Smooth muscle cell (in vitro differentiated cells): ENCODE measurements around the gene BMX. TPM values are rescaled to one million over a fixed set of nuclear protein-coding genes. Genes with fewer than 3 reads are reported as not detected.

Experiments
- DNase-seq: peaks from one replicate; lab custom pipeline; 2025; ENCODE audit not compliant: unreplicated experiment; lab: John Stamatoyannopoulos, UW
- H2AFZ ChIP-seq: fragments of 200-600 bp; sonication (generic); 2 replicates; pipeline ENCODE4 v1.6.0; 2016; ENCODE audit warnings: antibody characterized with exemption, low read depth, mild to moderate bottlenecking
- H3F3A ChIP-seq: fragments of 200-600 bp; sonication (generic); 2 replicates; pipeline ENCODE4 v1.6.0; 2017; ENCODE audit warnings: antibody characterized with exemption, low read depth
- H3K27ac ChIP-seq: fragments of 200-600 bp; sonication (generic); 2 replicates; pipeline ENCODE4 v1.5.1; 2016; ENCODE audit warnings: low read depth, mild to moderate bottlenecking
- H3K27me3 ChIP-seq: fragments of 200-600 bp; sonication (generic); 2 replicates; pipeline ENCODE4 v1.6.1; 2016; ENCODE audit warnings: low read depth, mild to moderate bottlenecking
- H3K36me3 ChIP-seq: fragments of 200-600 bp; sonication (generic); 2 replicates; pipeline ENCODE4 v1.5.1; 2016; ENCODE audit warnings: low read depth
- H3K4me1 ChIP-seq: fragments of 200-600 bp; sonication (generic); 2 replicates; pipeline ENCODE4 v1.5.1; 2016; ENCODE audit warnings: low read depth
- H3K4me2 ChIP-seq: fragments of 200-600 bp; sonication (generic); 2 replicates; pipeline ENCODE4 v1.6.0; 2016; ENCODE audit warnings: mild to moderate bottlenecking
- H3K4me3 ChIP-seq: fragments of 200-600 bp; sonication (generic); 2 replicates; pipeline ENCODE4 v1.5.1; 2016; ENCODE audit warnings: mild to moderate bottlenecking
- H3K79me2 ChIP-seq: fragments of 200-600 bp; sonication (generic); 2 replicates; pipeline ENCODE4 v1.6.0; 2016; ENCODE audit warnings: low read depth, mild to moderate bottlenecking
- H3K9ac ChIP-seq: fragments of 200-600 bp; sonication (generic); 2 replicates; pipeline ENCODE4 v1.6.0; 2016; ENCODE audit warnings: low read depth
- H3K9me3 ChIP-seq: fragments of 200-600 bp; sonication (generic); replicated peaks from 2 replicates; pipeline ENCODE4 v1.5.1; 2016; ENCODE audit warnings: low read depth
- H4K20me1 ChIP-seq: fragments of 200-600 bp; sonication (generic); 2 replicates; pipeline ENCODE4 v1.6.0; 2016; ENCODE audit warnings: low read depth
- WGBS: methylation state at CpG from one replicate; pipeline ENCODE4 v1.1.7; 2016; ENCODE audit warnings: low lambda C conversion rate; 5-methylcytosine and 5-hydroxymethylcytosine counted together
- polyA plus RNA-seq: library from polyadenylated mRNA; unstranded; fragments of >200 nt; fragmentation: Nextera tagmentation; extraction: Ambion mirVana; gene quantifications from 2 replicates; pipeline ENCODE4 v1.2.1, GENCODE V29; 2016
- total RNA-seq: library from RNA; depleted of rRNA; stranded (reverse); fragments of >200 nt; gene quantifications from 2 replicates; pipeline ENCODE4 v1.2.3, GENCODE V29; 2014
- TF ChIP-seq, protein P1 (sequence below): fragments of 200-600 bp; sonication (generic); IDR thresholded peaks from 2 replicates; pipeline ENCODE4 v1.5.1; 2017; ENCODE audit warnings: borderline replicate concordance, mild to moderate bottlenecking, antibody characterized with exemption; ENCODE audit not compliant: insufficient read depth, poor library complexity, severe bottlenecking

Gene BMX
- total and polyA plus RNA-seq, 2 experiments from 2014 or later, result not detected

- no peak overlapping the region for H3K9ac ChIP-seq
- DNase-seq, result no peak
- WGBS, result 95% methylated on average over 5 of the region's 5 CpGs
- TF ChIP-seq, protein P1, sequence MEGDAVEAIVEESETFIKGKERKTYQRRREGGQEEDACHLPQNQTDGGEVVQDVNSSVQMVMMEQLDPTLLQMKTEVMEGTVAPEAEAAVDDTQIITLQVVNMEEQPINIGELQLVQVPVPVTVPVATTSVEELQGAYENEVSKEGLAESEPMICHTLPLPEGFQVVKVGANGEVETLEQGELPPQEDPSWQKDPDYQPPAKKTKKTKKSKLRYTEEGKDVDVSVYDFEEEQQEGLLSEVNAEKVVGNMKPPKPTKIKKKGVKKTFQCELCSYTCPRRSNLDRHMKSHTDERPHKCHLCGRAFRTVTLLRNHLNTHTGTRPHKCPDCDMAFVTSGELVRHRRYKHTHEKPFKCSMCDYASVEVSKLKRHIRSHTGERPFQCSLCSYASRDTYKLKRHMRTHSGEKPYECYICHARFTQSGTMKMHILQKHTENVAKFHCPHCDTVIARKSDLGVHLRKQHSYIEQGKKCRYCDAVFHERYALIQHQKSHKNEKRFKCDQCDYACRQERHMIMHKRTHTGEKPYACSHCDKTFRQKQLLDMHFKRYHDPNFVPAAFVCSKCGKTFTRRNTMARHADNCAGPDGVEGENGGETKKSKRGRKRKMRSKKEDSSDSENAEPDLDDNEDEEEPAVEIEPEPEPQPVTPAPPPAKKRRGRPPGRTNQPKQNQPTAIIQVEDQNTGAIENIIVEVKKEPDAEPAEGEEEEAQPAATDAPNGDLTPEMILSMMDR, result no peak
- H3K27me3 ChIP-seq, result no peaks in the 10 kb centered on the region
- H2AFZ ChIP-seq, result no peak overlapping the region
- no peak overlapping the region for H3K27ac ChIP-seq
- no peaks in the 10 kb centered on the region for H4K20me1 ChIP-seq
- H3K4me2 ChIP-seq, result no peak overlapping the region
- H3K9me3 ChIP-seq, result no peaks in the 10 kb centered on the region
- no peaks in the 10 kb centered on the region for H3K79me2 ChIP-seq
- H3F3A ChIP-seq, result no peaks in the 10 kb centered on the region
- no peak overlapping the region for H3K4me3 ChIP-seq
- no peaks in the 10 kb centered on the region for H3K4me1 ChIP-seq
- H3K36me3 ChIP-seq, result no peaks in the 10 kb centered on the region
Measured at GRCh38 chrX:15507005-15507404, 6.4 kb downstream of the BMX start.

DNA sequence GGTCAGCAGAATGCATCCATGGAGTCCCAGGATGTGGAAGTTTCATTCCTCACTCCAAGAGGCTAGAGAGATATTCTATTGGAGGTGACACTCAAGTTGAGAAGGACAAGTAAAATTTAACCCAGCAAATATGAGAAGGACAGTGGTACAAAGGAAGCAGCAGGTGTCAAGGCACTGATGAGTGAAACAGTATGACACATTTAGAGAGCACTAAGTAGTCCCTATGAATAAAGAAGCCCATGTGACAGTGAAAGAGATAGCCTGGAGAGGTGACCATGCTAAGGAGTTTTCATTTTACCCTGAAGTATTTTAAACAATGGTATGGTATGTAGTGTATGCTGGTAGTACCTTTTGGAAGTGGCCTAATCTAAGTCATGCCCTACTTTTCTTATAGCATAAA, 9.2 kb downstream of the BMX start:
- Histone ChIP-seq H3K79me2 (no peaks in the 10 kb centered on the region), H3K36me3 (no peaks in the 10 kb centered on the region), H3K4me3 (no peak overlapping the region), H3K9ac (no peak overlapping the region), H2AFZ (no peak overlapping the region), H3K4me2 (no peak overlapping the region), H4K20me1 (no peaks in the 10 kb centered on the region), H3K27ac (no peak overlapping the region), H3K9me3 (no peaks in the 10 kb centered on the region), H3K4me1 (no peaks in the 10 kb centered on the region), H3F3A (no peaks in the 10 kb centered on the region), H3K27me3 (no peaks in the 10 kb centered on the region)
- no peak for DNase-seq
- TF ChIP-seq, protein P1, result no peak

DNA sequence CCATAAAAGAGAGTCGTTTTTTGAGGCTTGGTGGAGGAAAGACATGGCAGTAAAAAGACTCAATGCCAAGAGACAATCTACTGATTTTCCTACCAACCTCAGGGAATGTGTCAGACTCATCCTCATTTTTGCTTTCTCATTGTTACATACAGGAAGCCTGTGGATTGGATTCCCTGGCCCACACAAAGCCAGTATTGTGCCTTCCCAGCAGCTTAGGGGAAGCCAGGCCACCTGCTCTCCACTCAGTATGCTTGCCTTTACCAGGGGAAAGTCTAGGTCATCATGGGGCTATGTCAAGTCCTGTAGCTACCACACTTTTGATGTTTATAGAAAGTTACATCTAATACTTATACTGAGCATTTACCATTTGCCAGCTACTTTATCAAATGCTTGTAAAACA, 11.0 kb downstream of the BMX start:
- Histone ChIP-seq H3K9me3 (no peaks in the 10 kb centered on the region), H3K79me2 (no peaks in the 10 kb centered on the region), H2AFZ (no peak overlapping the region), H3K9ac (no peak overlapping the region), H3K36me3 (no peaks in the 10 kb centered on the region), H3F3A (no peaks in the 10 kb centered on the region), H3K4me1 (no peaks in the 10 kb centered on the region), H3K4me3 (no peak overlapping the region), H3K4me2 (no peak overlapping the region), H4K20me1 (no peaks in the 10 kb centered on the region), H3K27ac (no peak overlapping the region), H3K27me3 (no peaks in the 10 kb centered on the region)
- DNase-seq, result no peak
- TF ChIP-seq, protein P1, result no peak
- 63% methylated on average over 1 of the region's 1 CpG for whole genome bisulfite sequencing

DNA sequence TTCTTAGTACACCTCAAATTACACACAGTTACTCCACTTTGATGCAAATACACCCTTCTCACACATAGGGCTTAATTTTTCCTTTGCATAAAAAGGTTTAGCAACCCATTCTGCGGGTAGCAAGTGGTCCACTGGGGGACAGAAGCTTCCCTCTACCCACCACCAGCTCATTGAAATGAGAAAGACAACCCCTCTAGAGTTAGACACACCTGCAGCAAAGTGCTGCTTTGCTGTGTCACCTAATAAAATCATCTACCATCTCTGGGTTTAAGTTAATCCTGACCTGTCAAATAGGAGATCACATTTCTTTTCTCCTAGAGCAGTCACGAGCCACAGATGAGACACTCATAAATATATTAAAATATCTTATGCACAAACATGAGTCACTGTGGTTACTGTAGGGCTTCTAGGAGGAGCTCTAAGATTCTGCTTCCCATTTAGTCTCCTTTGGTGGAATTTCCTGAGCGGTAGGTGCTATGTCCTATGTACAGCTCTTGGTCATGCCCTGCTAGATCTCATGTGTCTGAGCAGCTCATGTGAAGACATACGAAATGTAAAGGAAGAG, 11.9 kb downstream of the BMX start:
- Histone ChIP-seq H3K36me3 (no peaks in the 10 kb centered on the region), H3K9ac (no peak overlapping the region), H3K27ac (no peak overlapping the region), H3K4me2 (no peak overlapping the region), H2AFZ (no peak overlapping the region), H4K20me1 (no peaks in the 10 kb centered on the region), H3K79me2 (no peaks in the 10 kb centered on the region), H3K4me1 (no peaks in the 10 kb centered on the region), H3K9me3 (no peaks in the 10 kb centered on the region), H3K4me3 (no peak overlapping the region), H3F3A (no peaks in the 10 kb centered on the region), H3K27me3 (no peaks in the 10 kb centered on the region)
- TF ChIP-seq, protein P1, result no peak
- 69% methylated on average over 4 of the region's 4 CpGs for WGBS
- no peak for DNase-seq
